Activated gamma-delta T cell treated with Interleukin-2 at 50 U/mL for 16 hours (primary cell): Measurements from ENCODE around the gene SLC25A23.

ENCODE experiments used
- DNase-seq: peaks from one replicate; pipeline ENCODE4 v3.0.0-alpha.2; 2020

Gene SLC25A23

DNA sequence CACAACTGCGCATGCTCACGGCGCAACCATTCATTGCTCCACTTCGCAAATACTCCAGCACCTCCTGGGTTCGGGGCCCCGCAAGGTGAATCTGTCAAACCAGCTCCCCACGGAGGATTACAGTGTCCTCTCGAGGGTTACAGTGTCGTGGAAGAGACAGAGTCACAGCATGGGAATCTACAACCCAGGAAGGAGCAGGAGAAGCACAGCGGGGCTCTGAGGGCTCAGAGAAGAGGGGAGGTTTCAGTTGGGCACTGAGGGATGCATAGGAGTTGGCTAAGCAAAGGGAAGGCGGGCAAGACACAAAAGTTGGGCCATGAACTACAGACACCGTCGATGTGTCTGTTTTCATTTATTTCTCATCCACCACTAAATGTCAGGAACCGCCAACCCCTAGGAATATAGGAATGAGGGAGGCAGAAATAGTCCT, 65.6 kb downstream of the SLC25A23 start:
- peak; percentile 65 for DNase-seq

- DNase-seq, result peak; percentile 92
Observed at GRCh38 chr19:6393074-6393982, 66.3 kb downstream of the SLC25A23 start, which contains the start of gene GTF2F1. Gene GTF2F1 (minus strand): TSS chr19:6393164. CDS start chr19:6392995, 169 bp downstream.

GRCh38 chr19:6392221-6393073, 67.1 kb downstream of the SLC25A23 start:
- no peak for DNase-seq
